SK-N-SH treated with all-trans-retinoic acid at 6 μM for 48 hours (cell line): ENCODE data around the gene LPCAT3.

Experiments used
- ATAC-seq: fragments of 200-7000 bp; cut with Tn5 transposase; 3 replicates; pipeline ENCODE4 v1.9.1; 2020; ENCODE audit warnings: mild to moderate bottlenecking, moderate library complexity
- ARNTL ChIP-seq: fragments of 450-650 bp; formaldehyde crosslinking; IDR thresholded peaks from 2 replicates; pipeline ENCODE4 v1.5.0; 2020; ENCODE audit warnings: low read depth, mild to moderate bottlenecking, moderate library complexity, borderline replicate concordance
- CREB5 ChIP-seq: fragments of 250-450 bp; sonication (Bioruptor Pico); IDR thresholded peaks from 2 replicates; pipeline ENCODE4 v1.5.1; 2020; ENCODE audit warnings: low read depth, mild to moderate bottlenecking, moderate library complexity
- CSDC2 ChIP-seq: fragments of 250-450 bp; sonication (Bioruptor Pico); IDR thresholded peaks from 2 replicates; pipeline ENCODE4 v1.5.0; 2020; ENCODE audit warnings: mild to moderate bottlenecking, moderate library complexity
- CSRNP3 ChIP-seq: fragments of 250-450 bp; sonication (Bioruptor Pico); IDR thresholded peaks from 2 replicates; pipeline ENCODE4 v1.5.1; 2021; ENCODE audit warnings: mild to moderate bottlenecking, moderate library complexity
- ESRRG ChIP-seq: fragments of 250-450 bp; sonication (Bioruptor Pico); IDR thresholded peaks from 2 replicates; pipeline ENCODE4 v1.6.1; 2021; ENCODE audit warnings: mild to moderate bottlenecking
- GLIS3 ChIP-seq: fragments of 250-450 bp; sonication (Bioruptor Pico); IDR thresholded peaks from 2 replicates; pipeline ENCODE4 v1.5.0; 2020; ENCODE audit warnings: mild to moderate bottlenecking, moderate library complexity
- ISL1 ChIP-seq: fragments of 250-450 bp; sonication (Bioruptor Pico); IDR thresholded peaks from 2 replicates; pipeline ENCODE4 v2.1.2; 2022; ENCODE audit warnings: mild to moderate bottlenecking, moderate library complexity
- OSR1 ChIP-seq: fragments of 250-450 bp; sonication (Bioruptor Pico); IDR thresholded peaks from 2 replicates; pipeline ENCODE4 v1.8.0; 2022; ENCODE audit warnings: moderate library complexity, mild to moderate bottlenecking, inconsistent platforms
- POU6F1 ChIP-seq: fragments of 250-450 bp; sonication (Bioruptor Pico); IDR thresholded peaks from 2 replicates; pipeline ENCODE4 v1.8.0; 2021; ENCODE audit warnings: low read depth, mild to moderate bottlenecking, moderate library complexity, borderline replicate concordance
- PPARA ChIP-seq: fragments of 250-450 bp; sonication (Bioruptor Pico); IDR thresholded peaks from 2 replicates; pipeline ENCODE4 v1.5.0; 2020; ENCODE audit warnings: mild to moderate bottlenecking, borderline replicate concordance
- SNAI2 ChIP-seq: fragments of 250-450 bp; sonication (Bioruptor Pico); IDR thresholded peaks from 2 replicates; pipeline ENCODE4 v1.5.0; 2020; ENCODE audit warnings: mild to moderate bottlenecking, moderate library complexity
- TCF4 ChIP-seq: fragments of 250-450 bp; sonication (Bioruptor Pico); IDR thresholded peaks from 2 replicates; pipeline ENCODE4 v1.8.0; 2021; ENCODE audit warnings: mild to moderate bottlenecking, moderate library complexity, borderline replicate concordance
- TOX ChIP-seq: fragments of 250-450 bp; sonication (Bioruptor Pico); IDR thresholded peaks from 2 replicates; pipeline ENCODE4 v1.8.0; 2021; ENCODE audit warnings: mild to moderate bottlenecking, moderate library complexity, borderline replicate concordance
- ZC3H10 ChIP-seq: fragments of 250-450 bp; sonication (Bioruptor Pico); IDR thresholded peaks from 2 replicates; pipeline ENCODE4 v1.5.1; 2021; ENCODE audit warnings: mild to moderate bottlenecking, moderate library complexity
- ZFP3 ChIP-seq: fragments of 250-450 bp; sonication (Bioruptor Pico); IDR thresholded peaks from 2 replicates; pipeline ENCODE4 v1.5.0; 2020; ENCODE audit warnings: mild to moderate bottlenecking, moderate library complexity
- ZFP30 ChIP-seq: fragments of 450-650 bp; formaldehyde crosslinking; IDR thresholded peaks from 2 replicates; pipeline ENCODE4 v1.5.0; 2022; ENCODE audit warnings: mild to moderate bottlenecking, moderate library complexity
- ZNF70 ChIP-seq: fragments of 450-650 bp; formaldehyde crosslinking; IDR thresholded peaks from 2 replicates; pipeline ENCODE4 v1.5.0; 2020; ENCODE audit warnings: mild to moderate bottlenecking, moderate library complexity
- ZNF8 ChIP-seq: fragments of 450-650 bp; formaldehyde crosslinking; IDR thresholded peaks from 2 replicates; pipeline ENCODE4 v1.5.0; 2020; ENCODE audit warnings: mild to moderate bottlenecking, moderate library complexity
- TF ChIP-seq, protein P1 (sequence below): fragments of 250-450 bp; sonication (Bioruptor Pico); IDR thresholded peaks from 2 replicates; pipeline ENCODE4 v1.8.0; 2020; ENCODE audit warnings: mild to moderate bottlenecking, moderate library complexity, borderline replicate concordance
- TF ChIP-seq, protein P2 (sequence below): fragments of 250-450 bp; sonication (Bioruptor Pico); IDR thresholded peaks from 2 replicates; pipeline ENCODE4 v1.5.0; 2020; ENCODE audit warnings: mild to moderate bottlenecking, moderate library complexity

Gene LPCAT3

GRCh38 chr12:6952863-6953441 lies 65.3 kb downstream of the LPCAT3 start (continued):
- no peak for TF ChIP-seq PPARA
- TF ChIP-seq CREB5 (CRISPR knock-in tag): no peak
- TF ChIP-seq CSDC2: no peak
- TF ChIP-seq ESRRG (CRISPR knock-in tag): no peak
- no peak for TF ChIP-seq ZNF8 (CRISPR knock-in tag)

DNA sequence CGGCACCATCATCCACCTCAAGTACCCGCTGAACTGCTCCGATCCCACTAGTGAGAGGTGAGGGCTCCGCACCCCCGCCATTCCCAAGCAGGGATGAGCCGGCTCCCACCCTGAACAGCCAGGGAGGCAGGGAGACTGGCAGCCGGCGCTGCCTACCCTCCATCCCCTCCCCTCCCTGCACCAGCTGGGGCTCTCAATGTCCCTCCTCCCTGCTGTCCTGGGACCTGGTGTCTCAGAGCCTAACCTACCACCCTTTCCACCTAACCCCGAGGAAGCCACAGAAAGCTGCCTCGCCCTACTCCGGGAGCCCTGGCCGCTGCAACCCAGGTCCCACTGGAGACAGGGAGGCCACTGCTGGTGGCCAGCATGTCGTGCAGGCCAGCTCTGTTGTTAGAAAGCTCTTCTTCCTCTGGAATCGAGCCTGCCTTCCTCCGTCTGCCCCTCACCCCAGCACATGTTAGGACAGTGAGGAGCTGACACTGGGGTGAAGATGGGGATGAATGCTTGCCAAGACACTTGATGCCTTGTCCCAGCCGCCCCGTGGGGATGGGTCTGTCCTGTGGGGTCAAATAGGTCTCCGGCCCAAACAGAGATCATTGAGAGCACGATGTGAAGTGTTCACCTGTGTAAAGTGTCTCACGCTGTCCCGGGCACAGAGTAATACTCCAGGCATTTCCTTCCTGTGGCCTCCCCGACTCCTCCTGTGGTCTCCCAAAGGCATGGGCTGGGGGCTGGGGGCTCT lies 66.0 kb downstream of the LPCAT3 start:
- TF ChIP-seq ZFP30 (CRISPR knock-in tag): no peak
- TF ChIP-seq, protein P1, sequence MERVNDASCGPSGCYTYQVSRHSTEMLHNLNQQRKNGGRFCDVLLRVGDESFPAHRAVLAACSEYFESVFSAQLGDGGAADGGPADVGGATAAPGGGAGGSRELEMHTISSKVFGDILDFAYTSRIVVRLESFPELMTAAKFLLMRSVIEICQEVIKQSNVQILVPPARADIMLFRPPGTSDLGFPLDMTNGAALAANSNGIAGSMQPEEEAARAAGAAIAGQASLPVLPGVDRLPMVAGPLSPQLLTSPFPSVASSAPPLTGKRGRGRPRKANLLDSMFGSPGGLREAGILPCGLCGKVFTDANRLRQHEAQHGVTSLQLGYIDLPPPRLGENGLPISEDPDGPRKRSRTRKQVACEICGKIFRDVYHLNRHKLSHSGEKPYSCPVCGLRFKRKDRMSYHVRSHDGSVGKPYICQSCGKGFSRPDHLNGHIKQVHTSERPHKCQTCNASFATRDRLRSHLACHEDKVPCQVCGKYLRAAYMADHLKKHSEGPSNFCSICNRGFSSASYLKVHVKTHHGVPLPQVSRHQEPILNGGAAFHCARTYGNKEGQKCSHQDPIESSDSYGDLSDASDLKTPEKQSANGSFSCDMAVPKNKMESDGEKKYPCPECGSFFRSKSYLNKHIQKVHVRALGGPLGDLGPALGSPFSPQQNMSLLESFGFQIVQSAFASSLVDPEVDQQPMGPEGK: no peak
- no peak for TF ChIP-seq TOX (CRISPR knock-in tag)
- TF ChIP-seq ZFP3 (CRISPR knock-in tag): no peak
- TF ChIP-seq PPARA: no peak
- TF ChIP-seq POU6F1 (CRISPR knock-in tag): no peak
- no peak for TF ChIP-seq ISL1 (CRISPR knock-in tag)
- TF ChIP-seq CREB5 (CRISPR knock-in tag): no peak
- TF ChIP-seq OSR1 (CRISPR knock-in tag): no peak
- no peak for TF ChIP-seq ESRRG (CRISPR knock-in tag)
- TF ChIP-seq ARNTL (CRISPR knock-in tag): no peak
- TF ChIP-seq, protein P2, sequence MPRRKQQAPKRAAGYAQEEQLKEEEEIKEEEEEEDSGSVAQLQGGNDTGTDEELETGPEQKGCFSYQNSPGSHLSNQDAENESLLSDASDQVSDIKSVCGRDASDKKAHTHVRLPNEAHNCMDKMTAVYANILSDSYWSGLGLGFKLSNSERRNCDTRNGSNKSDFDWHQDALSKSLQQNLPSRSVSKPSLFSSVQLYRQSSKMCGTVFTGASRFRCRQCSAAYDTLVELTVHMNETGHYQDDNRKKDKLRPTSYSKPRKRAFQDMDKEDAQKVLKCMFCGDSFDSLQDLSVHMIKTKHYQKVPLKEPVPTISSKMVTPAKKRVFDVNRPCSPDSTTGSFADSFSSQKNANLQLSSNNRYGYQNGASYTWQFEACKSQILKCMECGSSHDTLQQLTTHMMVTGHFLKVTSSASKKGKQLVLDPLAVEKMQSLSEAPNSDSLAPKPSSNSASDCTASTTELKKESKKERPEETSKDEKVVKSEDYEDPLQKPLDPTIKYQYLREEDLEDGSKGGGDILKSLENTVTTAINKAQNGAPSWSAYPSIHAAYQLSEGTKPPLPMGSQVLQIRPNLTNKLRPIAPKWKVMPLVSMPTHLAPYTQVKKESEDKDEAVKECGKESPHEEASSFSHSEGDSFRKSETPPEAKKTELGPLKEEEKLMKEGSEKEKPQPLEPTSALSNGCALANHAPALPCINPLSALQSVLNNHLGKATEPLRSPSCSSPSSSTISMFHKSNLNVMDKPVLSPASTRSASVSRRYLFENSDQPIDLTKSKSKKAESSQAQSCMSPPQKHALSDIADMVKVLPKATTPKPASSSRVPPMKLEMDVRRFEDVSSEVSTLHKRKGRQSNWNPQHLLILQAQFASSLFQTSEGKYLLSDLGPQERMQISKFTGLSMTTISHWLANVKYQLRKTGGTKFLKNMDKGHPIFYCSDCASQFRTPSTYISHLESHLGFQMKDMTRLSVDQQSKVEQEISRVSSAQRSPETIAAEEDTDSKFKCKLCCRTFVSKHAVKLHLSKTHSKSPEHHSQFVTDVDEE: no peak
- no peak for TF ChIP-seq SNAI2 (CRISPR knock-in tag)
- no peak for TF ChIP-seq CSRNP3
- TF ChIP-seq ZC3H10 (CRISPR knock-in tag): no peak
- no peak for TF ChIP-seq GLIS3
- no peak for TF ChIP-seq ZNF8 (CRISPR knock-in tag)
- TF ChIP-seq, all 23 proteins: peak for 0
- ATAC-seq: no peak

DNA sequence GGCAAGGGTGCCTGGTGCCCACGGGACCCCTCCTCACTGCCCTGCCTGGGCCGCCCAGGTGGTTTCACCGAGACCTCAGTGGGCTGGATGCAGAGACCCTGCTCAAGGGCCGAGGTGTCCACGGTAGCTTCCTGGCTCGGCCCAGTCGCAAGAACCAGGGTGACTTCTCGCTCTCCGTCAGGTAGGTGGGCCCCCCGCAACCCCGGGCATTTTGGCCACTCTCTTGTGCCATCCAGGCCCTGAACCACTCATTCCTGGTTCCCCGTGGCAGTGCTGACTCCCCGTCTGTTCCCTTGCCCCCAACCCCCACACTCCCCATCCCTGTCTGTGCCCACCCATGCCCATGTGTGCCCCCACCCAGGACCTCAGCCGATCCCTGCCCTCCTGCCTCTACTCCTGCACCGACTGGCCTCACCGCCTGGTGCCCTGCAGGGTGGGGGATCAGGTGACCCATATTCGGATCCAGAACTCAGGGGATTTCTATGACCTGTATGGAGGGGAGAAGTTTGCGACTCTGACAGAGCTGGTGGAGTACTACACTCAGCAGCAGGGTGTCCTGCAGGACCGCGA lies 66.6 kb downstream of the LPCAT3 start:
- no peak for ATAC-seq

More for the DNA sequence above, 66.6 kb downstream of the LPCAT3 start:
- TF ChIP-seq ESRRG (CRISPR knock-in tag): no peak
- no peak for TF ChIP-seq POU6F1 (CRISPR knock-in tag)
- no peak for TF ChIP-seq TCF4 (CRISPR knock-in tag)
- TF ChIP-seq ZNF70 (CRISPR knock-in tag): no peak
- no peak for TF ChIP-seq ZC3H10 (CRISPR knock-in tag)
